ENCODE measurements around the gene TRIP12. TPM values are rescaled to one million over a fixed set of nuclear protein-coding genes. Genes with fewer than 3 reads are reported as not detected.
A peak's percentile ranks its signal among the peaks of the same experiment; 100 is the strongest.
"Not testable (repeated sequence)": the region's sequence is repeated elsewhere in the genome, so short reads cannot be mapped to it uniquely, and the experiment has no call there.

Gene TRIP12
- total RNA-seq, 1 experiment from 2014 or later: 167 TPM

DNA sequence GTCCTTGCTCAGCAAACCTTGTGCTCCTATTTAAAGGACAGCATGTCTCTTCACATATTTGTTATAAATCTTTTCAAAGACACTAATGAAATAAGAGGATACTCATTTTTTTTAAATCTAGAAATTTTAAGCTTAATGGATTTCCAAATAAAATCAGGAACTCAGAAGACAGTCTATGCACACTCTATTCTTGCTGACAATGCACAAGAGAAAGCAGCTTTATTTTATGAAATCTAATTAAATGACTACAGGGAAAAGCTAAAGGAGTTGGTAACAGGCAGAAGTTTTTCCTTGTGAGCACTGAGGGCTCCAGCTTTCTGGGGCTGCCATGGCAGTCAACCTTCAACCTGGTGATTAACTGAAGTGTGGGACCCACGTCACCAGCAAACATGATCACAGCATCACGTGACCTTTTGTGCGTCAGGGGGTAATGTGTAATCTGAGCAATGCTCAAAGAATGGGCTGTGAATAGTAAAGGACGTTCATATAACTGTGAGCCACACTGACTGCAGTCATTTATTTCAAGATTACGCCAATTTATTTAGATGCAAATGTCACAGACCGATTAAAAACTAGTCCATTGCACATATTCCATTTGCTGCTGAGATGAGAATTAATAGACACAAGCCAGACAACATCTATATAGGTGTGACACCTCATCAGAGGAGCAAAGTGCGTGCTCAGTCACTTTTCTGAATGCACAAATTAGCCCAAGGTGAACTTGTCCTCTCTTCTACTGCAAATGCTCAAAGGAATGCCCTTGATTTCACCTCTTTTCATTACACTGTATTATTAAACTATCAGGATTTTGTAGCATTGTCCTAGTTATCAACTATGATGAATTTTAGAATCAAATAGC lies 195.9 kb downstream of the TRIP12 start:
- no peaks in the 10 kb centered on the region for H3K36me3 ChIP-seq
- H3K27me3 ChIP-seq: no peaks in the 10 kb centered on the region
- H3K4me1 ChIP-seq: peaks cover 8% of the 10 kb centered on the region; the same call in 1 of the 2 replicates
- peak; percentile 17 to 43 for DNase-seq
- H3K4me3 ChIP-seq: no peak overlapping the region
- H3K27ac ChIP-seq: no peak overlapping the region
- no peaks in the 10 kb centered on the region for H3K9me3 ChIP-seq (replicated peaks)

- H3K36me3 ChIP-seq; H3K4me1 ChIP-seq; H3K27me3 ChIP-seq; H3K27ac ChIP-seq; H3K9me3 ChIP-seq (replicated peaks); DNase-seq; H3K4me3 ChIP-seq: not testable (repeated sequence)
These were observed 198.6 kb downstream of the TRIP12 start for GRCh38 chr2:229723192-229723591.

DNA sequence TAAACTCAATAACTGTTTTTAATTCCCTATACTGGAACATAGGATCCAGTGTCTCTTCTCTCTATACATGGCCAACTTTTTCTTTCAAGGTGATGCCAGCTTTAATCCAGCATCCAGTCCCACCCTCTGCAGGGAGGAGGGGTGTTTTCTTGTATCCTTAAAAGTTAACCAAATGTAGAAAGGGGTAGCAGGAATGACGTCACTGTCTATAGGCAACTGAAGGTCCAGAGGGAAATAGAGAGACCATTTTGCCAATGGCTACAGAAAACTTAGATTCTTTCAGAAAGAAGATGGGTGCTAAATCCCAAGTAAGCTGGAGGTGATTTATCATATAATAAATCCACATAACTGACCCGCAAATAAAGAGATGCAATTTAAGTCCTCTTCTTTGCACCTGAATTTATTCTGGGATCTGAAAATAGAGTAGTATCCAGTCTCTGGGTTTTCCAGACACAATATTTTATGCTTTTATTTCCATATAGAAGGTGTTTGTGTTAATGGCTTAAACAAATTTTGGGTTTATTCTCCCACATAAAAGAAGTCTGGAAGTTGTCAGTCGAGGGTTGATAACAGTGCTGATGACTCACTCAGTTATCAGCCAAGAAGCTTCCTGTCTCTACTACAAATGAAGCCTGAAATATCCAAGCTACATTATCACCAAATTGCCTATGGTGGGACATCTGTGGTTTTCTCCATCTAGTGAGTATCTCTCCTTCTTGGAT lies 201.7 kb downstream of the TRIP12 start:
- Histone ChIP-seq H3K4me3 (no peak overlapping the region), H3K27ac (no peak overlapping the region), H3K9me3 (replicated peaks) (no peaks in the 10 kb centered on the region), H3K36me3 (no peaks in the 10 kb centered on the region), H3K4me1 (peaks cover 7% of the 10 kb centered on the region; the same call in 1 of the 2 replicates), H3K27me3 (no peaks in the 10 kb centered on the region)
- no peak for DNase-seq

DNA sequence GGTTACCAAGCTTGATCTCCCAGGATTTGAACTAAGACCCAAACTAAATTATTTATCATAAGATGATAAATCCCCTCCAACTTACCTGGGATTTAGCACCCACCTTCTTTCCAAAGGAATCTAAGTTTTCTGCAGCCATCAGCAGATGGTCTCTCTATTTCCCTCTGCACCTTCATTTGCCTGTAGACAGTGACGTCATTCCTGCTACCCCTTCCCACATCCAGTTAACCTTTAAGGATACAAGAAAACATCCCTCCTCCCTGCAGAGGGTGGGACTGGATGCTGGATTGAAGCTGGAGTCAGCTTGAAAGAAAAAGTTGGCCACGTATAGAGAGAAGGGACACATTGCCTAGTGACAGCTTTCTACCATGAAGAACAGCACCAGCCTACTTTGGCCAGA lies 203.8 kb downstream of the TRIP12 start:
- Histone ChIP-seq H3K27me3 (no peaks in the 10 kb centered on the region), H3K36me3 (no peaks in the 10 kb centered on the region), H3K9me3 (replicated peaks) (no peaks in the 10 kb centered on the region), H3K27ac (no peak overlapping the region), H3K4me1 (peaks cover 9% of the 10 kb centered on the region; the same call in 1 of the 2 replicates), H3K4me3 (no peak overlapping the region)
- no peak for DNase-seq

DNA sequence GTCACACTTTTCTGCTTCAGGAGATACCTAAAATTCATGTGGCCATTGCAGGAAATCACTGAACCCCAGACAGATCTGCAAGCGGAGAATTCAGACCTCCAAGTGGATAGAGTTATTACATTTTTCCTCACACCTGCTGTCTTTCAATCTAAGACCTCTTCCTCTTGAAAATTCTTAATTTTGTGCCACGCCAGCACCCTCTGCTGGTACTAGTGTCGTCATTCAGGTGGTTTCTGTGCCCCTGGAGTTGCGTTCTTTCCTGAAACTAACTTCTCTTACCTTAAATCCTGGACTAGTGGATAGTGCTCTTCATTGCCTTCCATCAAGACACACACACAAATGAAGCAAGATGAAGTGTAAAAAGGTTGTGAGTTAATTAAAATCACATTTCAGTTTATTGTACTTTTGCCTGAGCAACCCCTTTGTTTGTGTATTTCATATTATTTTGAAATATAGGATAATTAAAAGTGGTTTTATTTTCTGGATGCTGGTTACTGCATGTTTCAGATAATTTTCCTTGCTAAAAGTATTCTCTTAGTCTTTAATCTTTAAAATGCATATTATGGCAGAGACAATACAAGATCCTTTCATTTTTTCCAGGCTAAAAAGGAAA lies 205.8 kb downstream of the TRIP12 start:
- Histone ChIP-seq H3K27ac (no peak overlapping the region), H3K9me3 (replicated peaks) (no peaks in the 10 kb centered on the region), H3K4me1 (peaks cover 9% of the 10 kb centered on the region; the same call in 1 of the 2 replicates), H3K4me3 (no peak overlapping the region), H3K36me3 (no peaks in the 10 kb centered on the region), H3K27me3 (no peaks in the 10 kb centered on the region)
- DNase-seq: peak; percentile 57 to 82

DNA sequence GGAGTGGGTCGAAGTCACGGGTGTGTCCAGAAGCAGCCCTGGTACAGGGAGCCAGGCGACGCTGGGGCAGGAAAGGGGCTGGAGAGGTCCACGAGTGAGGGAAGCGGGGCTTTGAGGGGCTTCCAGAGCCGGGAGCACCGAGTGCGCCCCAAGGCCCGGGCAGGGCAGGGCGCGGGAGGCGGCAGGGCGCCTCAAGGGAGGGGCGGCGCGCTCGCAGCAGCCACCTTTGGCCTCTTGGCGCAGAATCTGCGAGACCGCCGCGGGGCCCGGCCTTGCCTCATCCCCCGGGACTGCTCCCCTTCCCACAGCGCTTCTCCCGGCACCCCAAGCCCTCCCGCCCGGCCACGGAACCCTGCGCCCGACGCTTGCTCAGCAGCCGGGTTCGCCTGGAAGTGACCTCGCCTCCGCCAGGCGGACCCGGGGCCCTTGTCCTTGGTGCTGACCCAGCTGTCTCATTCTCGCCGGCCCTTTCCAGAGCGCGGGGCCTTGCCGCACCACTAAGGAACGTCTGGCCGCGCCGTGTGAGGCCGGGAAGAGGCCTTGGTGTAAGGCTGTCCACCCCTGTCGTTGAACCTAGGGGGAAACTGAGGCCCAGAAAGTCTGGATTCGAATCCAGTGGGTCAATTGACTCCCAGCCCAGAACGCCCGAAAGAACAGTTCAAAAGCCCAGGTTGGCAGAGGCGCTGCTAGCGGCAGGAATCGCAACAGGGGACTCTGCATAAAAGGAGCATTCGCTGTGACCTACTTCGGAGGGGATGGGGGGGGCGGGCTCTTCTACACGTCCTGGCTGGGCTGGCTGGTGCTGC lies 206.9 kb downstream of the TRIP12 start:
- peak overlapping the region; percentile 52 for H3K4me3 ChIP-seq
- peak; percentile 64 to 69 for DNase-seq

DNA sequence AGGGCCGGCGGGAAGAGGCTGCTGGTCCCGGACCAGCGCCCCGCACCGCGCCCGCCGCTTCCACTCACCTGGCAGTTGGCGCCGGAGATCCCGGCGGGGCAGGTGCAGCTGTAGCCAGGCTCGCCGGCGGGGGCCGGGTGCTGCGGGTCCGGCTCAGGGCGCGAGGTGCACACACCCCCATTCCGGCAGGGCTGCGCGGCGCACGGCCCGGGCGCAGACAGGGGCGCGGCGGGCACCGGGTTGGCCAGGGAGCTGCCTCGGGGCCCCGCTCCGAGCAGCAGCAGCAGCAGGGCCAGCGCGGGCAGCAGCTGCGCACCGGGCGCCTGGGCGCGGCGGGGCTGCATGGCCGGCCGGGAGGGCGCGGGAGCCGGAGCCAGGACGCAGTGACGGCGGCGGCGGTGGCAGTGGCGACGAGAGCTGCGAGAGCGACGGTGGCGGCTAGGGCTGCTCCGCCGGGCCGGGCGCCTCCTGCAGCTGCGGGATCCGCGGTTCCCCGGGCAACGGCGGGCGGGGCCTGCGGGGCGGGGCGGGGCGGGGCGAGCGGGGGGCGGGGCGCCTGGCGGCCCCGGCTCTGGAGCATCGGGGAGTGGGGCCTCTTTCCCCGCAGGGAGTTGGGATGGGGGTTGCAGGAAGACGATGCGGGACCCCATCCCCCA lies 207.6 kb downstream of the TRIP12 start, which contains the start of gene DNER:
TSS of gene DNER (minus strand) at position 476 of the 656 bp plus-strand sequence. CDS start at position 344, 132 bp downstream.
- Histone ChIP-seq H3K27ac (no peak within 1 kb of the TSS), H3K9me3 (replicated peaks) (no peaks in the 10 kb centered on the region), H3K4me3 (peak within 1 kb of the TSS; percentile 52), H3K4me1 (peaks cover 9% of the 10 kb centered on the region; the same call in 1 of the 2 replicates), H3K36me3 (no peaks in the 10 kb centered on the region), H3K27me3 (no peaks in the 10 kb centered on the region)
- peak; percentile 42 to 50 for DNase-seq

More for the DNA sequence above, 206.9 kb downstream of the TRIP12 start:
- no peaks in the 10 kb centered on the region for H3K9me3 ChIP-seq (replicated peaks)
- H3K27ac ChIP-seq: no peak overlapping the region
- H3K4me1 ChIP-seq: peaks cover 9% of the 10 kb centered on the region; the same call in 1 of the 2 replicates
- no peaks in the 10 kb centered on the region for H3K36me3 ChIP-seq
- H3K27me3 ChIP-seq: no peaks in the 10 kb centered on the region

Other genes with a start within 250 kb of the TRIP12 start
- gene DNER, start 207.5 kb downstream of the TRIP12 start, total RNA-seq (2014; rRNA removed; shearing (Covaris generic)): 0.15 and 0.18 TPM in 2 replicates
- 0.08 and 0.13 TPM in 2 replicates for gene FBXO36, start 494 bp upstream of the TRIP12 start, total RNA-seq (2014; rRNA removed; shearing (Covaris generic))
- not detected in 2 replicates for gene SLC16A14, start 146.9 kb upstream of the TRIP12 start, total RNA-seq (2014; rRNA removed; shearing (Covaris generic))

Measured in SJCRH30 (cell line).